Erythroblast (primary cell): ENCODE results near the gene ARID3B.

Experiments
- GATA1 ChIP-seq: IDR thresholded peaks from 2 replicates; pipeline ENCODE4 v1.6.1; 2011; ENCODE audit warnings: low read depth, mild to moderate bottlenecking, control low read depth, low read length, moderate library complexity
- POLR2A ChIP-seq: IDR thresholded peaks from 2 replicates; pipeline ENCODE4 v1.6.1; 2011; ENCODE audit warnings: mild to moderate bottlenecking, low read length

DNA sequence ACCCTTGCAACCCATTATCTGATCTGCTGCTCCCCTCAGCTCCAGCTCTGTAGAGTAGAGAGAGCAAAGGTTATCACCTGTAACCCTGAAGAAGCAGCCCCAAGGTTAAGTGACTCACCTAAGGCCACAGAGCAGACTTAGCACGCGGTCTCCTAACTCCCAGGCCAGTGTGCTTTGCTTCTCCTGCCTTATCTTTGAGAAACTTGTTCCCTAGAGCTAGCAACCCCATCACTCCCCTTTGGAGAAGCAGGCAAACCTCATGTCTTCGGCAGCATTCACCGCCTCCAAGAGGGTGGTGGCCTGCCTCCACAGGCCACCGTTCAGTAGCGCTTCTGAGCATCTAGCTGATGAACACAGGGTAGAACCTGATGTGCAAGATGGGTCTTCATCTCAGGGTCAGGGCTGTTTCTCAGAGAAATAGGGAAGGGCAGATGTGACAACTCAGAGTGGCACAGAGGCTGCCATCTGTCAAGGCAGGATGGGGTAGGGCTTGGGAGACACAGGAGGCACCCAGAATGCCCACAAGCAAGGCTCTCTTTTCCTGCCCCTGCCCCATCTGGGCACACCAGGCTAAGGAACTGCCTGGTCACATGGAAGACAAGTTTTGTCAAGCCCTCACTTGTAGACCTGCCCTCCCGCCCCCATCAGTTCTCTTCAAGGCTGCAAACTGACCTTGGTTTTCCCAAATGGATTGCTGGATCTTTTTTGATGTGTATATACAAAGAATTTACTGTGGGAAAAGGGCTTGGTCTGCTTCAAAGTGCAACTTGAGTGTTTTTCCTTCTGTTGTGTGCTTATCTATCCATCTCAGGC lies 39.7 kb downstream of the ARID3B start:
- TF ChIP-seq POLR2A (no peak), GATA1 (no peak)
